Epithelial cell of prostate (primary cell): ENCODE results near the gene GET4.

Experiments used
- DNase-seq: peaks from one replicate; pipeline ENCODE4 v3.0.0-alpha.2; 2011; ENCODE audit warnings: low read depth, low spot score
- H3K27ac ChIP-seq: fragments of 450-650 bp; 2 replicates; pipeline ENCODE4 v1.5.1; 2017; ENCODE audit warnings: mild to moderate bottlenecking

Gene GET4

DNA sequence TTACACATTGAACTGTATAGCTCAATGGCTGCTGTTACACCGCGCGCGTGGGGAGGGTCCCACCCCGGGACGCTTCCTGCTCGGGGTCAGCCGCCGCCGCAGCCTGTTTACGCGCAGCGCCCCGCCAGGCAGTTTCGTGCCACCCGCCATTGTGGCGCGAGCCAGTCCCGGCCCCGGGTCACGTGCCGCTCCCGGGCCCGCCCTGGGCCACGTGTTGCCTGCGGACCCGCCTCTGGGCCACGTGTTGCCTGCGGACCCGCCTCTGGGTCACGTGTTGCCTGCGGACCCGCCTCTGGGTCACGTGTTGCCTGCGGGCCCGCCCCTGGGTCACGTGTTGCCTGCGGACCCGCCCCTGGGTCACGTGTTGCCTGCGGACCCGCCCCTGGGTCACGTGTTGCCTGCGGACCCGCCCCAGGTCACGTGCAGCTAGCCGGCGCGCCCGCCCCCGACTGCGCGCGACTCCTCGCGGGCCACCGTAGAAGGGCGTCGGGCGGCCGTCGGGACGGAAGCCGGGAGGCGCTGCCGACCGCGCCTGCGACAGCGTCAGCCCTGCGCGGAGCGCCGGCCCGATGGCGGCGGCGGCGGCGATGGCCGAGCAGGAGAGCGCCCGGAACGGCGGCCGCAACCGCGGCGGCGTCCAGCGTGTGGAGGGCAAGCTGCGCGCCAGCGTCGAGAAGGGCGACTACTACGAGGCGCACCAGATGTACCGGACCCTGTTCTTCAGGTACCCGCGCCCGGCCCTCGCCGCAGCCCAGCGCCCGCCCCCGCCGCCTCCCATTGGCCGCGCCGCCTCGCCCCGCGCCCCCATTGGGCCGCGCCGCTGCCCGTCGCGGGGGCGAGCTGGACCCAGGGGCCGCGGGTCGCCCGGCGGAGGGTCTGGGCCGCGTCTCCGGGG, at the start of gene GET4:
GET4 (plus strand) TSS at position 478 of the 895 bp plus-strand sequence; CDS start at position 570, 92 bp downstream.
- peak; percentile 83 for DNase-seq

DNA sequence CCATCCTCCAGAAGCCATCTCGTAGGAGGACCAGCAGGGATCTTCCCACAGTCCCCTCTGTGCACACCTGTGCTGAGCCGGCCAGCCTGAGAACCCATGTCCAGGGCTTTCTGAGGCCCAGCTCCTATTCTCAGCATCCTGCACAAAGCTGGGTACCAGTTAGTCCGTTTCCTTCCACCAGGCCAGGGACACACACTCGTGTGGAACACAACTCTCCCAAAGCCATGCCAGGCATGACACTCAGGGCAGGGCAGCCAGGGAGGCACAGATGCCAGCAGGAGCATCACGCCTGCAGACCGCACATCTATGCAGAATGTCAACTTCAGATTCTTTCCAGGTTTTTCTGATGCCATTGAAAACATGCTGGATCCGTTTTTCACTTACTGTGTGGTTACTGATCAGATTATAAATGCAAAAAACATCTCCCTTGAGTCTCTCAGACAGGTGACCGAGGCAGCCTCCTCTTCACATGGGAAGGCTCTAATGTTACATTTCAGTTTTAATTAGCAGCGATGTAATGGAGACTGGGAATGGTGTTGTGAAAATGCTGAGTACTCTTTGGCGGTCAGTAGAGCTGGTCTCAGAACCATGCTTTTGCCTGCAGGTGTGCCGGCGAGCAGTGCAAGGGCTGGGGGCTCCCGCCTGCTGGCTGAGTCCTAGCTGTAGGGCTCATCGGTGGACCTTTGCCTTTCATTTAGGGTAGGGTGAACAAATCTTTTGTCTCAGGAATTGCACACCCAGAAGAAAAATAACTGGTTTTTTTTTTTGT, 47.4 kb upstream of the GET4 start:
- peak overlapping the region; percentile 98 for H3K27ac ChIP-seq

More for the DNA sequence above, at the start of gene GET4:
- H3K27ac ChIP-seq = peak within 1 kb of the TSS; percentile 77

DNA sequence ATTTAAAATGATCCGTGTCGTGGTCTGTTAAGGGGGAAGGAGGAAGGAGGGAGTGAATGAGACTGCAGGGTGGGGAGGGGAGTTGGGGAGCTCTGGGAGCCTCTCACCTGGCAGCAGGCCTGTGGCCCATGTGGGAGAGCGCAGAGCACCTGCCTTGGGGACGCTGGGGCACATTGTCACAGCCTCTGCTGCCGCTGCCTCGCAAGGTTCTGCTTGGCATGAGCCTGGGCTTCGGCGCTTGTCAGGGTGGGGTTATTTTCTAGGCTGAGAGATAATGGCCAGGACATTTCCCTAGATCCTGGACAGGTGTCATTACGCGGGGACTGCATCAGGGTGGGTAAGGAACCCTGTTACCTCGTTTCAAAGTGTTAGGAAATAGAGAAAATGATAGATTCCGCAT, 46.3 kb upstream of the GET4 start:
- H3K27ac ChIP-seq = peak overlapping the region; percentile 98
- no peak for DNase-seq

More for the DNA sequence above, 47.4 kb upstream of the GET4 start:
- no peak for DNase-seq

GRCh38 chr7:831596-832166, 44.7 kb upstream of the GET4 start:
- H3K27ac ChIP-seq = peak overlapping the region; percentile 98

DNA sequence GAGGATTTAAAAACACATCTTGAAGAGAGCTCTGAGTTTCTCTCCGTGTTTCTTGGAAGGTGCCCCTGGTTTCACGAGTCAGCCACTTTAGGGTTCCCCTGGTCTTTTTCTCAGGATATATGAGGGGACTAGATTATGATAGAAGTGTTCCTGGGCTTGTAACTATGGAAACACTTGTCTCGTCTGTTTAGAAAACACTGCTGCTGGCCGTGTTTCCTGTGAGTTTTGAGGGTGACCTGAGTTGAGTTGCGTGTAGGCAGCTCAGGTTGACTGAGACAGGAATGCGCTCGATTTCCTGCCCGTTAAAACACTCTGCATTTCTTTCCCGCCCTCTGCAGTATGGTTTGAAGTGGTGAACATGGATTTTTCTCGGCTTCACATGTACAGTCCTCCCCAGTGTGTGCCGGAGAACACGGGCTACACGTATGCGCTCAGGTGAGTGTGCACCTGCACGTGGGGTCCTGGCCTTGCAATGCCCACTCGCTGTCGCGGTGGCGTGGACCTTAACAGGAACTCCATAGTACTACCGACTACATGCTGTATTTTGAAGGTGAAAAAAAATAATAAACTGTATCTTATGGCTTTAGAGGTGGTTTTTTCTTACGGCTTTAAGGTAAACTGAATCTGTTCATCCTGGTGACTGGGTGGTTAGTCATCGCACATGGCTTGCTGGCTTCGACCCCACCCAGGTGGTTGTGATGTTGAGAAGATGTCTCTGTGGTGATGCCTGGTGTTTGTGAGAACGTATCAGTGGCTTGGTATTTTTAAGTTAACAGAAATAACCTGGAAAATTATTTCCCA, 44.0 kb upstream of the GET4 start, which contains the start of gene SUN1:
SUN1 (plus strand) TSS at position 310 of the 801 bp plus-strand sequence; CDS start at position 359, 49 bp downstream.
- DNase-seq = peak; percentile 93
- peak within 1 kb of the TSS; percentile 98 for H3K27ac ChIP-seq

More at GRCh38 chr7:831596-832166, 44.7 kb upstream of the GET4 start:
- DNase-seq = peak; percentile 74

DNA sequence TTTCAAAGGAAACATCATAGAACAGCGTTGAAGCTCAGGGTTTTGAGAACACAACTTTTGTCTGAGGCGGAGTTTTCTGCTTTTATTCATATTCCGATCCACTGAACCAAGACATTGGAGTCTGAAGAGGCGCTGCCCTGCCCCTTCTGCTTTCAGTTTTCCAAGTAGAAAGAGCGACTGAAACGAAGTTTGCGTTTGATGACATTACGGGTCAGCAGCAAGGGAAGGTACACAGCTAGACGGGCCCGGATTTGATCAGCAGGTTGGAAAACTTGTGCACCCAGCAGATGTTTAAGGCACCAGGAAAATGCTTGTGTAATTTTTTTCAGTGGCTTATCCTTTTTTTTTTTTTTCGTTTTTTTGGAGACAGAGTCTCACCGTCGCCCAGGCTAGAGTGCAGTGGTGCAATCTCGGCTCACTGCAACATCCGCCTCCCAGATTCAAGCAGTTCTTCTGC, 43.4 kb upstream of the GET4 start:
- no peak for DNase-seq
- peak overlapping the region; percentile 98 for H3K27ac ChIP-seq

DNA sequence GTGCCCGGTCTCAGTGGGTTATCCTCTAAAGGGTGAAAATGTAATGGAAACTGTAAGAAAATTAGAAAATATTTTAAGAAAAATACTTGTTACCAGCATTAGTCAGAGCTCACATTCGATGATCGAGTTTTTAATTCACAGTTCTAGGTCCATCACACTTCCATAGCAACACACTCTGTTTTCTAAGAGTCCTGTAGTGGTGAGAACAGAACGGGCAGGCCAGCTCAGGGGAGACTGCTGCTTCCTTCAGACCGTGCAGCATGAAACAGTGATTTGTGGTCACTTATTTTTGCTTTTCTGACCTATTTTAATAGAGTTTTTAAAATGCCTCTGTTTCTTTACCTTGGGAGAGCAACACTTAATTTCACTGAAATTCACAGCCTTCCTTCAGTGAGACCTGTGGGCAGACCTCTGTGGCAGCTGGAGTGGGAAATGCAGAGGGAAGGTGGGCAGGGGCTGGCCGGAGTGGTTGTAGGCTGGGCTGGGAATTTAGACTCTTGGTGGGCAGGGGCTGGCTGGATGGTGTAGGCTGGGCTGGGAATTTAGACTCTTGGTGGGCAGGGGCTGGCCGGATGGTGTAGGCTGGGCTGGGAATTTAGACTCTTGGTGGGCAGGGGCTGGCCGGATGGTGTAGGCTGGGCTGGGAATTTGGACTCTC, 42.6 kb upstream of the GET4 start:
- DNase-seq = no peak
- H3K27ac ChIP-seq = peak overlapping the region; percentile 98

DNA sequence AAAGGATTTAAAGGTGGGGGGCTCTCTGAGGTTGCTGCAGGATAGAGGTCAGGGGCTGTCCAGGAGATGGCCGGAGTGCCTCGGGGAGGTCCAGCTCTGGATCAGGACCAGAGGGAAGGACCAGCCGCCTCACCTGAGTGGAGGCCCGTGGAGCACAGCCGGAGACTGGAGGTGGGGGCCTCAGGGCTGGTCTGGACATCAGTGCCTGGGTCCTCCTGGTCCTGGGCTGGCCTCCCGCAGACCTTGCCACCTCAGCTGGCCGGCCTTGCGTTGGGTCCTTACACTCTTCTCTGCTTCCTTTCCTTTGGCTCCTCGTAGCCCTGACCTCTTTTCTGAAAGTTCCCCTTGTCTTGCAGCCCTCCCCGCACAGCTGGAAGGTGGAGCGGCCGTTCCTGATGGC, 42.1 kb upstream of the GET4 start:
- no peak for DNase-seq
- no peak overlapping the region for H3K27ac ChIP-seq

DNA sequence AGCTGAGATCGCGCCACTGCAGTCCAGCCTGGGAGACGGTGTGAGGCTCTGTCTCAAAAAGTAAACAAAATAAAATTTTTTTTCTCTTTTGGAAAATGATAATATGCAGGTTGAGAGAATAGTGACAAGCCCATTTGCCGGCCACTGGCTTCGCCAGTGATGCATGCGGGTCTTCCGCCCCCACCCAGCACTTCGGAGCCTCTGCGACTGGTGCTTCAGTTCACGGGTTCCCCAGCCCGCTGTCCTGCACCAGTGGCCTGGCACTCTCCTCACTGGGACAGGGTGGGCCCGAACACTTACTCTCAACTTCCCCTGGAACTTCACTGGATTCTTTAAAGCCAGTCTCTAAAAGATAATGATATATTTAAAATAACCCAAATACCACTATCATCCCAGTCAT, 41.3 kb upstream of the GET4 start:
- DNase-seq = no peak
- peak overlapping the region; percentile 96 for H3K27ac ChIP-seq

GRCh38 chr7:835485-836401, 40.6 kb upstream of the GET4 start:
- peak; percentile 60 for DNase-seq
- H3K27ac ChIP-seq = peak overlapping the region; percentile 96

GRCh38 chr7:836429-836828, 39.9 kb upstream of the GET4 start:
- peak overlapping the region; percentile 96 for H3K27ac ChIP-seq
- DNase-seq = no peak

- H3K27ac ChIP-seq = peak overlapping the region; percentile 96
- DNase-seq = no peak
Measured at GRCh38 chr7:837001-837400, 39.4 kb upstream of the GET4 start.

GRCh38 chr7:840001-840600, 36.3 kb upstream of the GET4 start:
- no peak overlapping the region for H3K27ac ChIP-seq
- DNase-seq = no peak

DNA sequence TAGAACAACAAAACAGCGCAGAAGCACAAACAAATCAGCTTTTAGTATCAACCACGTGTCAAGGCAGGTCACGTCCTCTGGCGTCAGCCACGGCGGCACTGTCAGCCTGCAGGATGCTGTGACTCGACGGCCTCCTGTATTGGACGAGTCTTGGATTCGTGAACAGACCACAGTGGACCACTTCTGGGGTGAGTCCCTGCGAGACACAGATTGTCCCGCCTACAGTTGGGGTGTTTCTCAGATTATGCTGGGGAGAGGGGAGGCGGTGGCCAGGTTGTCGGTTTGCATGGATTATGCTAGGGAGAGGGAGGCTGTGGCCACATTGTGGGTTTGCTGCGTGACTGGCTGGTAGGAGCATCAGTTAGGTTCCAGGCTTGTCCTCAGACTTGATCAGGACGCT, 34.4 kb upstream of the GET4 start:
- H3K27ac ChIP-seq = no peak overlapping the region
- DNase-seq = no peak

DNA sequence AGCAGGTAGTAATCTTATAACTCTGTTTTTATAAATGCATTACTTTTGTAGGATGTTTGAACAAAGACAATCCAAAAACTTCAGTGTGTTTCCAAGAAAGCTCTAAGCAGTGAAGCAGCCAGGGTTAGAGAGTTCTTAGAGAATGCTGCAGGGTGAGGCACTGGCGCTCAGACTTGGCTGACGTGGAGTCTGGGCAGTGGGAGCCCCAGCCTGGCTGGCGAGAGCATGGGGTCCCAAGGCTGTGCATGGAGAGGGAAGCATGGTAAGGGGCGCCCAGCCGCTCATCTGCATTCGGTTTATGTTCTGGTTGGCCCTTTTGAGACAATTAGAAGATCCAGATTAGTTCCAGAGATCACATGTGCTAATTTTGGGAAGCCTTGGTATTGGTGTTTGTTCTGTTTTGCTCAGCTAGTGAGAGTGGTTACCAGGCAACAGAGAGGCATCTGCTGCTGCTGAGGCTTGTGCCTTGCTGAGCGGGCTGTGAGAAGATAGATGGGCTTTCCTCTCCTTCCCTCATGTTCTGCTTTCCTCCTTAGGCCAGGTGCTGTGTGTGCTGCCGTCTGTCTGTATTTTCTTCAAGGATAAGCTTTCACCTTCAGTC, 33.8 kb upstream of the GET4 start:
- no peak overlapping the region for H3K27ac ChIP-seq

GRCh38 chr7:843230-843629, 33.1 kb upstream of the GET4 start:
- no peak overlapping the region for H3K27ac ChIP-seq
- DNase-seq = no peak

More for the DNA sequence above, 33.8 kb upstream of the GET4 start:
- no peak for DNase-seq

DNA sequence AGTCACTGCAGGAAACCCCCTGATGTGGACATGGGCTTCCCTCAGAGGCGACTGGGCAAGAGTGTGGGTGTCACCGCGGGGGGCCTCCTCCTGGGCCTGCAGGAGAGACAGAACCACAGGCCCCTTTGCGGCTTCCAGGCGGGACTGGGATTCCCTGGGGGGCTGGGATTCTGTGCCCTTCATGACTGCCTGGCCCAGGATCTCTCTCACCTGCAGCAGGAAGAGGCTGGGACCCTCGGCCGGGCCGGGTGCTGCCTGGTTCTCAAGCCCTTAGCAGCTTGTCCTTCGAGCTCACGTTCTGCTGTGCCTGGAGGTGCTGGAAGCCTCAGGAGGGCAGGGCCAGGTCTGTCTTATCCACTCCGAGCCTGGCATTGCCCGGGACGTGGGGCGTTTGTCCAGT, 32.3 kb upstream of the GET4 start:
- no peak for DNase-seq

More for the DNA sequence above, 32.3 kb upstream of the GET4 start:
- H3K27ac ChIP-seq = no peak overlapping the region
